Hepatocyte (in vitro differentiated cells): ENCODE data around the gene KCTD10. TPM values are rescaled to one million over a fixed set of nuclear protein-coding genes. Genes with fewer than 3 reads are reported as not detected.

Experiments used
- DNase-seq: peaks from one replicate; pipeline ENCODE4 v3.0.0-alpha.2; 2016; ENCODE audit warnings: low spot score
- H2AFZ ChIP-seq: fragments of 200-600 bp; sonication (generic); 2 replicates; pipeline ENCODE4 v1.6.0; 2016; ENCODE audit warnings: antibody characterized with exemption, mild to moderate bottlenecking
- H3K27ac ChIP-seq: fragments of 200-600 bp; sonication (generic); 2 replicates; pipeline ENCODE4 v1.5.1; 2016; ENCODE audit warnings: mild to moderate bottlenecking
- H3K27me3 ChIP-seq: fragments of 200-600 bp; sonication (generic); 2 replicates; pipeline ENCODE4 v1.6.1; 2016
- H3K36me3 ChIP-seq: fragments of 200-600 bp; sonication (generic); replicated peaks from 2 replicates; pipeline ENCODE4 v1.5.1; 2016; ENCODE audit warnings: low read depth; ENCODE audit not compliant: insufficient read depth
- H3K4me1 ChIP-seq: fragments of 200-600 bp; sonication (generic); 2 replicates; pipeline ENCODE4 v1.5.1; 2016; ENCODE audit warnings: mild to moderate bottlenecking, moderate library complexity; ENCODE audit not compliant: insufficient read depth
- H3K4me2 ChIP-seq: fragments of 200-600 bp; sonication (generic); 2 replicates; pipeline ENCODE4 v1.6.0; 2016
- H3K4me3 ChIP-seq: fragments of 200-600 bp; sonication (generic); 2 replicates; pipeline ENCODE4 v1.5.1; 2016; ENCODE audit warnings: mild to moderate bottlenecking
- H3K79me2 ChIP-seq: fragments of 200-600 bp; sonication (generic); 2 replicates; pipeline ENCODE4 v1.6.0; 2017; ENCODE audit warnings: mild to moderate bottlenecking
- H3K9me2 ChIP-seq: fragments of 200-600 bp; sonication (generic); replicated peaks from 2 replicates; pipeline ENCODE4 v1.6.0; 2017; ENCODE audit warnings: mild to moderate bottlenecking; ENCODE audit not compliant: insufficient read depth
- H3K9me3 ChIP-seq: fragments of 200-600 bp; sonication (generic); 2 replicates; pipeline ENCODE4 v1.5.1; 2016; ENCODE audit warnings: low read depth, mild to moderate bottlenecking
- H4K20me1 ChIP-seq: fragments of 200-600 bp; sonication (generic); 2 replicates; pipeline ENCODE4 v1.6.0; 2016; ENCODE audit warnings: mild to moderate bottlenecking; ENCODE audit not compliant: insufficient read depth, poor library complexity, severe bottlenecking
- EZH2 ChIP-seq: fragments of 200-600 bp; sonication (generic); IDR thresholded peaks from 2 replicates; pipeline ENCODE4 v1.6.1; 2016; ENCODE audit warnings: antibody characterized with exemption, mild to moderate bottlenecking, borderline replicate concordance
- EZH2phosphoT487 ChIP-seq: fragments of 200-600 bp; sonication (generic); IDR thresholded peaks from one replicate; pipeline ENCODE4 v1.6.1; 2018; ENCODE audit warnings: antibody characterized with exemption, mild to moderate bottlenecking, low read depth, moderate library complexity; ENCODE audit not compliant: unreplicated experiment, severe bottlenecking
- WGBS: methylation state at CpG from one replicate; pipeline ENCODE4 v1.1.6; 2016; ENCODE audit warnings: low lambda C conversion rate; ENCODE audit errors: missing lambda C conversion rate; 5-methylcytosine and 5-hydroxymethylcytosine counted together
- polyA plus RNA-seq: library from polyadenylated mRNA; unstranded; fragments of >200 nt; fragmentation: Nextera tagmentation; extraction: Ambion mirVana; gene quantifications from 2 replicates; pipeline ENCODE4 v1.2.1, GENCODE V29; 2016
- total RNA-seq: library from RNA; depleted of rRNA; stranded (reverse); fragments of >200 nt; gene quantifications from 2 replicates; pipeline ENCODE4 v1.2.3, GENCODE V29; 2014
- TF ChIP-seq, protein P1 (sequence below): fragments of 200-600 bp; sonication (generic); IDR thresholded peaks from 2 replicates; pipeline ENCODE4 v1.5.1; 2016; ENCODE audit warnings: antibody characterized with exemption, mild to moderate bottlenecking; ENCODE audit not compliant: poor library complexity

Gene KCTD10
- total and polyA plus RNA-seq, 2 experiments from 2014 or later = 29.4 to 29.7 TPM

DNA sequence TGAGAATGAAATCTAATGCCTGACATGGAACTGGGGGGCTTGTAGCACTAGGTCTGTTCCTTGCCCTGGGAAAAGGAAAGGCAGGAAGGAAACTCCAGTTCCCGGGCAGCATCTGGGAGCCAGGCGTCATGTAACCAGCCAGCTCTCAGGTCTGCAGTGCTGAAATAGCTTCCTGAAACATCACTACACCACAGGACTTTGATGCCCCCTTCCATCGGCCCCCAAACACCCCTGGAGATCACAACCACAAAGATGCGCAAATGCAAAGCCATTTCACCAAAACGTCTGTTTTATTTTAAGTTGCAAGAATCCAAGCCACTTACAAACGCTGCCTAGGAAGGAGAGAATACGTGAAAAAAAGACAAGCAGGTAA lies 40.9 kb downstream of the KCTD10 start:
- no peaks in the 10 kb centered on the region for H3K27me3 ChIP-seq
- no peaks in the 10 kb centered on the region for H3K79me2 ChIP-seq
- H3K36me3 ChIP-seq = no peaks in the 10 kb centered on the region
- TF ChIP-seq, protein P1, sequence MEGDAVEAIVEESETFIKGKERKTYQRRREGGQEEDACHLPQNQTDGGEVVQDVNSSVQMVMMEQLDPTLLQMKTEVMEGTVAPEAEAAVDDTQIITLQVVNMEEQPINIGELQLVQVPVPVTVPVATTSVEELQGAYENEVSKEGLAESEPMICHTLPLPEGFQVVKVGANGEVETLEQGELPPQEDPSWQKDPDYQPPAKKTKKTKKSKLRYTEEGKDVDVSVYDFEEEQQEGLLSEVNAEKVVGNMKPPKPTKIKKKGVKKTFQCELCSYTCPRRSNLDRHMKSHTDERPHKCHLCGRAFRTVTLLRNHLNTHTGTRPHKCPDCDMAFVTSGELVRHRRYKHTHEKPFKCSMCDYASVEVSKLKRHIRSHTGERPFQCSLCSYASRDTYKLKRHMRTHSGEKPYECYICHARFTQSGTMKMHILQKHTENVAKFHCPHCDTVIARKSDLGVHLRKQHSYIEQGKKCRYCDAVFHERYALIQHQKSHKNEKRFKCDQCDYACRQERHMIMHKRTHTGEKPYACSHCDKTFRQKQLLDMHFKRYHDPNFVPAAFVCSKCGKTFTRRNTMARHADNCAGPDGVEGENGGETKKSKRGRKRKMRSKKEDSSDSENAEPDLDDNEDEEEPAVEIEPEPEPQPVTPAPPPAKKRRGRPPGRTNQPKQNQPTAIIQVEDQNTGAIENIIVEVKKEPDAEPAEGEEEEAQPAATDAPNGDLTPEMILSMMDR = no peak
- no peak for TF ChIP-seq EZH2phosphoT487
- no peak for TF ChIP-seq EZH2
- 58% methylated on average over 7 of the region's 7 CpGs for WGBS
- no peak for DNase-seq
- H2AFZ ChIP-seq = no peak overlapping the region
- H3K9me3 ChIP-seq = no peaks in the 10 kb centered on the region
- H3K27ac ChIP-seq = no peak overlapping the region
- H3K4me3 ChIP-seq = no peak overlapping the region
- H4K20me1 ChIP-seq = no peaks in the 10 kb centered on the region
- H3K4me2 ChIP-seq = no peak overlapping the region
- H3K4me1 ChIP-seq = no peaks in the 10 kb centered on the region
- H3K9me2 ChIP-seq = no peaks in the 10 kb centered on the region

DNA sequence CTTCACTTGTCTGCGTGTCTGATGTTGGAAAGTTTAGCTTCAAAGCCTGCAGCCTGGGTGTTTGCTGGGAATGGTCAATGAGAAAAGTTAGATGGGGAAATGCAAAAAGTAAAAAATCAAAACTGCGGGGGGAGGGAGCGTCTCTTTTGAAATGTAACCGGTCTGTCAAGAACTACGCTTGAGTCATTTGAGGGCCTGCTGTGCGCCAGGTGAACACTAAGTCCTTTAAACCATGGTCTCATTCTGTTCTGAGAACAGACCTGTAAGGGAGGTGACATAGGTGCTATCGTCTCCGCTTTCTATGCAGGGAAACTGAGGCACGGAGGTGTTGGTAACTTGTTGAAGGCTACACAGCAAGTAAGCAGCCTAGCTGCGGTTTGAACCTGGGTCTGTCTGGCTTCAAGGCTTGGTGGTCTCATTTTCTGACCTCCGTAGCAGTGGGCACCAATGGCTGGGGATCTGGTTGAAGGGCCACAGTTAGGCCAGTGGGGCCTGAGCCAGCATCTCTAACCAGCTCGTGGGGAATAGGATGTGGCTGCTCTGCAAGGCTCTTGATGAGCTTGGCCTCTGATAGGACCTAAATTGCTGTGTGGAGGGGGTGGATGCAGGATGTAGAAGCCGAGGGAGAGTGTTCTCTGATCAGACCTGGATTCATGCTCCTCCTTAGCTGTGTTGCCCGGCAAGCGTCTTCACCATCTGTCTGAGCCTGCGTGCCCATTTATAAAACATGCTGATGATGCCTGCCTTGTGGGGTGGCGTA lies 41.5 kb downstream of the KCTD10 start:
- Histone ChIP-seq H4K20me1 (no peaks in the 10 kb centered on the region), H3K27ac (no peak overlapping the region), H3K27me3 (no peaks in the 10 kb centered on the region), H3K36me3 (no peaks in the 10 kb centered on the region), H3K79me2 (no peaks in the 10 kb centered on the region), H3K9me2 (no peaks in the 10 kb centered on the region), H3K4me3 (no peak overlapping the region), H3K4me1 (no peaks in the 10 kb centered on the region), H2AFZ (no peak overlapping the region), H3K4me2 (no peak overlapping the region), H3K9me3 (no peaks in the 10 kb centered on the region)
- no peak for DNase-seq
- TF ChIP-seq, protein P1 = no peak
- no peak for TF ChIP-seq EZH2
- no peak for TF ChIP-seq EZH2phosphoT487
- 82% methylated on average over 17 of the region's 17 CpGs for WGBS

DNA sequence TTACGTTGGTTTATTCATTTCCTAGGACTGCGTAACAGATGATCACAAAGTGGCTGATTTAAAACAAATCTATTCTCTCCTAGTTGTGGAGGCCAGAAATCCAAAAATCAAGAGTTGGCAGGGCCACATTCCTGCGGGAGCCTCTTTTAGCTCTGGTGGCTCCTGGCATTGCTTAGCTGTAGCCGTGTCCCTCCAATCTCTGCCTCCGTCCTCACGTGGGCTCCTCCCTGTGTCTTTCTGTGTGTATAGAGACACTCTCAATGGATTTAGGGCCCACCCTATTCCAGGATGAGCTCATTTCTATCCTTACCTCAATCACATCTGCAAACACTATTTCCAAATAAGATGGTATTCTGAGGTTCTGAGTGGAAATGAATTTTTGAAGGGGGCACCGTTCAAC lies 42.5 kb downstream of the KCTD10 start:
- Histone ChIP-seq H3K27me3 (no peaks in the 10 kb centered on the region), H3K4me1 (no peaks in the 10 kb centered on the region), H3K79me2 (no peaks in the 10 kb centered on the region), H3K4me3 (no peak overlapping the region), H3K9me2 (no peaks in the 10 kb centered on the region), H2AFZ (no peak overlapping the region), H3K9me3 (no peaks in the 10 kb centered on the region), H3K36me3 (no peaks in the 10 kb centered on the region), H4K20me1 (no peaks in the 10 kb centered on the region), H3K27ac (no peak overlapping the region), H3K4me2 (no peak overlapping the region)
- WGBS = 80% methylated on average over 7 of the region's 7 CpGs
- TF ChIP-seq EZH2 (no peak), EZH2phosphoT487 (no peak)
- TF ChIP-seq, protein P1 = no peak
- no peak for DNase-seq
